ENCODE results near the gene SYNDIG1. TPM values are rescaled to one million over a fixed set of nuclear protein-coding genes. Genes with fewer than 3 reads are reported as not detected.

Gene SYNDIG1
- total RNA-seq, 1 donor: 1.6 TPM

DNA sequence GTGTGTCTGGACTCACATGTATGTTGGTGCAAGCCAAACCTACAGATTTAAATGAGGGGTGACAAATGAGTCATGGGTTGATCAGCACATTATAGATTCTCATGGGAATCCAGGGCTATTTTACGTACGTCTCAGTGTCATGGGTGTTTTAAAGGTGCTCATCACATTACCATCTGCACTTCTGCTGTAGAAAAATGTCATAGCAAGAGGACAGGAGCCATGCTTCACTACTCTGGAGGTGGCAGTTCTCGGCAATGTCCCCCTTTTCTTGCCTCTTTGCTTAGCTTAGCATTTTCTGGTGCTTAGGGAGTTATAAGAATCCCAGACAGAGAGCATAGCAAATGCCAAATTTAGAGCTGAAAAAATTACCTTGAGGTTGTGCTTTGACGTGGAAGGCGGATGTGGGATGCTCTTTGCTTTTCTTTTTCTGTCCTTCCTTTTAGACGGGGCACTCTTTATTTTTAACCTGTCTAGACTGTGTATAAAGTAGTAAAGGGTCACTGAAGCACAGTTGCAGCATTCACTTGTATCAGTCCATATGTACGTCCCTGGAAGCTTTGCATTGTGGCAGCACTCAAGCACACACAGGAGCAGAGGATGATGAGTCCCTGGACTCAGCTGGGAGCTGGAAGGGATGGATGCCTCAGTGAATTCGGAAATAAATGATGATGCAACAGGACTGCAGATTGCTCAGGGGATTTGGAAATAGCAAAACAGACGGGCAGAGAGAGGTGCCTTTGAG, 139.7 kb downstream of the SYNDIG1 start:
- H3K4me3 ChIP-seq (ENCODE audit: low read depth, low read length): no peak overlapping the region

DNA sequence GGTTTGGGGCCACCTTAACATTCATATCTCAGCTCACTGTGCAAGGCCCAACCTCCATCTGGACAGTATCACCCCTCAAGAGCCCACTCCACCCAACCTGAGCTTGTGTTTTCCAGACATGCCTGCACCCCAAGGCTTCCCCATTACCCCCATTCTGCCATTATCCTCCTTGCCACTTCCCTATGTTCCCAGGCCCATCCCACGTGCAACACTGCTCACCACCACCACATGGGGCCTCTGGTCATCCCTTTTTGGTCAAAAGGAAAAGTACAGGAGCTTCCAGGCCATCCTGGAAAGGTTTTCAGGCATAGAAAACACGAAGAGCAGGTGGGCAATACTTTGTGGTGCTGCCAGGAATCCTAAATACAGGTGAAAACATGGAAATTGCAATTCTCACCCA, 140.3 kb downstream of the SYNDIG1 start:
- TF ChIP-seq CTCF (IDR thresholded peaks at IDR 0.05; ENCODE audit: insufficient read depth, low read length): no peak
- H3K4me3 ChIP-seq (ENCODE audit: low read depth, low read length): no peak overlapping the region
- DNase-seq (ENCODE audit: low read depth): no peak

More for the DNA sequence above, 139.7 kb downstream of the SYNDIG1 start:
- peak; percentile 46 for DNase-seq (ENCODE audit: low read depth)
- TF ChIP-seq CTCF (IDR thresholded peaks at IDR 0.05; ENCODE audit: insufficient read depth, low read length): no peak

GRCh38 chr20:24610341-24611115, 141.1 kb downstream of the SYNDIG1 start:
- no peak overlapping the region for H3K4me3 ChIP-seq (ENCODE audit: low read depth, low read length)
- no peak for TF ChIP-seq CTCF (IDR thresholded peaks at IDR 0.05; ENCODE audit: insufficient read depth, low read length)
- DNase-seq (ENCODE audit: low read depth): no peak

DNA sequence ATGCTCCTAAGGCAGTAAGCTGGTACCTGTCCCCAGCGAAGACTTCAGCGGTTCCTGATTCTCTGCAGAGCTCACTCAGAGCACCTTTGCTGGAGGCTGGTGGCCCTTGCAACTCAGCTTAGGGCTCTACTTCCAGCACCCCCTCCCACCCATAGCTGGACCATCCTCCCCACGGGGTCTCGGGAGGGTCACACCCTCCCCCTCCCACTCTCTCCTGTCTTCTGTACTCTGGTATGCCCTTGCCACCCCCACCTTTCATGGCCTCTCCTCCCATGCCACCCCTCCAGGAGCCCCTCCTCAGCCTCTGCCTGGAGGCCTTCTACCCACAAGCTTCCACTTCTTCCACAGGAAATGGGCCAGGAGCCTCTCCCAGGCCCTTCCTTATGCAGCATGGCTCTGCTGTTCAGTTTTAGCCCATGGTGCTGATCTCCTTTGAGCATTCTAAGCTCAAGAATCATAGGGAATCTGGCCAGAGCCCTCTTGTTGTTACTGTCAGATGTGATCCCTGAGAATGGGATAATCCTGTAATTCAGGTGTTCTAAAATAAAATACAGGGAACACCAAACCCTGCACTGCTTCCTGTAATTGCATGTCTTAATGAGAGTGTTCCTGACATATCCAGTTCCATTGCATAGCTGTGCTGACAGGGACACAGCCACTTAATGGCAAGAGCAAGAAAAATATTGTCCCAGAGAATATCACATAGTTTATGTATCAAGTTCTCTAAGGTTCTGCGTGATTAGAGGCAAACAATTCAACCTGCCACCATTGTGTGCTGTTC, 142.1 kb downstream of the SYNDIG1 start:
- DNase-seq (ENCODE audit: low read depth): no peak
- no peak overlapping the region for H3K4me3 ChIP-seq (ENCODE audit: low read depth, low read length)
- no peak for TF ChIP-seq CTCF (IDR thresholded peaks at IDR 0.05; ENCODE audit: insufficient read depth, low read length)

GRCh38 chr20:24612799-24613775, 143.7 kb downstream of the SYNDIG1 start:
- DNase-seq (ENCODE audit: low read depth): no peak
- H3K4me3 ChIP-seq (ENCODE audit: low read depth, low read length): no peak overlapping the region
- no peak for TF ChIP-seq CTCF (IDR thresholded peaks at IDR 0.05; ENCODE audit: insufficient read depth, low read length)

GRCh38 chr20:24614341-24614740, 144.9 kb downstream of the SYNDIG1 start:
- DNase-seq (ENCODE audit: low read depth): no peak
- H3K4me3 ChIP-seq (ENCODE audit: low read depth, low read length): no peak overlapping the region
- TF ChIP-seq CTCF (IDR thresholded peaks at IDR 0.05; ENCODE audit: insufficient read depth, low read length): no peak
